C4-2B (cell line): ENCODE results near the gene C17orf100.

Experiments used
- H3K27ac ChIP-seq: fragments of 450-650 bp; 2 replicates; pipeline ENCODE4 v1.5.1; 2017
- CTCF ChIP-seq: fragments of 450-650 bp; conservative IDR thresholded peaks from 2 replicates; pipeline ENCODE4 v1.5.1; 2017; ENCODE audit warnings: mild to moderate bottlenecking
- ZFX ChIP-seq: fragments of 450-650 bp; IDR thresholded peaks from 2 replicates; pipeline ENCODE4 v1.6.1; 2017

Gene C17orf100

GRCh38 chr17:6701719-6702118 is 50.2 kb downstream of the C17orf100 start:
- no peak overlapping the region for H3K27ac ChIP-seq
- TF ChIP-seq ZFX (no peak), CTCF (no peak; the same call in 1 of the 2 replicates)

- no peak overlapping the region for H3K27ac ChIP-seq
- no peak for TF ChIP-seq CTCF
- no peak for TF ChIP-seq ZFX
These were observed 51.1 kb downstream of the C17orf100 start for GRCh38 chr17:6702567-6703215.
